HG03342 (cell line): Measurements from ENCODE around the gene ZNF717.
"Not testable (repeated sequence)": the region's sequence is repeated elsewhere in the genome, so short reads cannot be mapped to it uniquely, and the experiment has no call there.

Experiments
- ATAC-seq: cut with Tn5 transposase; IDR thresholded peaks from one replicate; pipeline ENCODE4 v1.9.1; 2021; ENCODE audit warnings: mild to moderate bottlenecking, moderate library complexity; ENCODE audit not compliant: unreplicated experiment

Gene ZNF717

DNA sequence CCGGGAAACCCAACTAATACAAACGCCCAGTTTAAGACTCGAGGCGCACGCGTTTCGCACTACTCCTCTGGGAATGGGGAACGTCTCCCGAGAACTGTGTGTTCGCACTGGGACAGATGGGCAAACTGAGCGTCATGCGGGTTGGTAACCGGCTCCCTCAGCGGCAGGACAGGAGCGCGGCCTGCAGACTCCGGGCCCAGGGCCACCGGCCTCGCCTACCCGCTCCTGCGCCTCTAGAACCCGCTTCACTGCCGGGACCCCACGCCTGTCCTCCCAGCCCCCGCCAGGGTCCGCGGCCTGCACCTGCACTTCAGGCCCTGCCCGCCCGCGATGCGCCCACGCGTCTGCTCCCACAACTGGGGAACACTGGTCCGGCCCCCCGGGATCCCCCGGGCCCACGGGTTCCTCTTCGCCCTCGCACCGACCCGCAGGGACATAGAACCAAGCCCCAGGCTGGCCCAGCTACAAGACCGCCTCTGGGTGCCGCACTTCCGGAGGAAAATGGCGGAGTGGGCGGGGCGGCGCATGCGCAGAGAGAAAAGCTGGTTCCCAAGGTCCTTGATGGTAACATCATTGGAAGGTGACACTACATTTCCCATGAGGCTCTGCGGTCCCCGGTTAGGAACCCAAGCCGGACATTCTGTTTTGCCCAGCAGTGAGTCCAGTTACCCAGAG, at the start of gene ZNF717:
TSS of gene ZNF717 (minus strand) at position 469 of the 675 bp plus-strand sequence. CDS start 2,187 bp downstream, outside the sequence.
- peak; percentile 49 for ATAC-seq

DNA sequence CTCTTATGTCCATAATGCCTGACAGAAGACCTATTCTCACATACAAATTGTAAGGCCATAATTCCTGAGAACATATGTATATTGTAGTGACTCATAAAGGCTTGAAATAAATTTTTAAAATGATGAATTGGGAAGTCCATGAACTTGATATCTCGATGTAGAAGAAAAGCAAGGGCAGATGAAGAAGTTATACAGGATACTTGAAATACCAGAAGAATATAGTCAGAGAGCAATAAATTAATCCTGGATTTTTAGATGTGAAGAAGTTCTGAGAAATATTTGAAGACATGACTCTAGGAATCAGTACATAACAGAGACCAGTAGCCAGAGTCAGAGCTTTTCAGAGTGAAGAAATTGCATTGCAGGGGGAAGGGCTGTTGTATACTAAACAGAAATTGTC, 45.7 kb upstream of the ZNF717 start:
- not testable (repeated sequence) for ATAC-seq

DNA sequence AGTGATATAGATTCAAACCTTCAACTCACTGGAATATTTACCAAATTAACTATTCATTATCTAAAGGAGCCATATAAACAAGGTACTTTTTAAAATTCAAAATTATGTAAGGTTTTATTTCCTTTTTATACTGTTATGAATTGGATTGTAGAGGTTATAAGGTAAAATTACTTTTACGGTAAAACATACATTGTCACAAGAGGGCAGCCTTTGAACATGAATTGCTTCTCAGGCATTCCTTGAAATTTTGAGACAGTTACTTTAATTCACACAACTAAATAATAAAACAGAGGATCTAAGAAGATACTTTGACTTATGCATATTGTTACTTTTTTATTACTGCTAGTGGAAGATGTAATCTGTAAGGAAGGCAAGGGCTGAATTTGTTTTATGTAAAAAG, 32.7 kb upstream of the ZNF717 start:
- not testable (repeated sequence) for ATAC-seq

DNA sequence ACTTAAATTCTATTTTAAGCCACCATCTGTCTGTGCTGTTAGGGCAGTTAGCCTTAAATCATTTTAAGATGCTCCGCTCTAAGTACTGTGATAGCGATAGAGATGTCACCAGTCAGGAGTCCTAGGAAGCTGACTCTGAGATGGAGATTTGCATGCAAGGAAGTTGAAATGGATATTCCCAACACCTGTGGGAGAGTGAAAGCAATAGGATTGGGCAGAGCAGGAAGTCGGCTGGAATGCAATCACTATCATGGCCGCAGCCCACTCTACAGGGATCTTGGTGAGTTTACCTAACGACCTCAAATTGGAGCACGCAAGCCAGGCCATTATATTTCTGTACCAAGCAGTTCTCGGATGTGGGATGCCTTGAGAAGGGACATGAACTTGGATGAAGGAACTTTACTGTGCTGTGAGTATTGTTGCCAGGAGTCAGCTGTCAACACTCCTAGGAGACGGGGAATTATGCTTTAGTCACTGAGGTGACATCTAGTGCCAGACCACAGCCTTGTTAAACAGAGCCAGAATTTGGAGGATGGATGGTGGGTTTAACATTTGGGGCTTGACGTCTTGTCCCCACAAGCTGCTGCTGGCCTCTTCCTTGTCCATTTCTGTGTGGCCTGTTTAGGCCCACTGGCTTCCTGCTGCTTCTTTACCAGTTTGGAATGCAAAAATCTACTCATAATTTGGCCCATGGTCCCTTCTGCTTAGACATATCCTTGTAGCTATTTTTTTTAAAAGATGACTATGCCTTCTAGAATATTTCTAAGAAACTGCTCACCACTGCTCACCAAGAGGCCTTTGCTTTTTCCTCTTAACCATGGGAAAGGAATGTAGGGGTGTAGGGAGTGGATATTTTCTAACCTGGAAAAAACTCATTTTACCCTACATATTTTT, 31.2 kb upstream of the ZNF717 start:
- not testable (repeated sequence) for ATAC-seq

DNA sequence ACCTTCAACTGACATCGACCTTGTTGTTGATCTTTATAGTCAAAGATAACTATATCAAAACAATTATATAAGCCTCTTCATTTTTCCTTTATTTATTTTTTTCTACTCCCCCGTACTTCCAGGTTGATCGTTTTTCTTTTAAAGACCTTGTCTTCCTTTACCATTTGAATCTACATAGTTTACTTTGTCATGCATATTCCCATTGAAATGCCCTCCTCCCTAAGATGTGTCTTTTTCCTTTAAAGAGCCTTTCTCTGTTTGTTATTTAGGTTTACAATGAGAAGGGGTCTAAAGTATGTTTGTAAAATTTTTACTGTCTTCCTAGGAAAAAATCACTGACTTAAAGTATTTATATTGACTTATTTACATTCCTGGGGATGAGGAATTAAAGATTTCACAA, 29.4 kb upstream of the ZNF717 start:
- no peak for ATAC-seq

DNA sequence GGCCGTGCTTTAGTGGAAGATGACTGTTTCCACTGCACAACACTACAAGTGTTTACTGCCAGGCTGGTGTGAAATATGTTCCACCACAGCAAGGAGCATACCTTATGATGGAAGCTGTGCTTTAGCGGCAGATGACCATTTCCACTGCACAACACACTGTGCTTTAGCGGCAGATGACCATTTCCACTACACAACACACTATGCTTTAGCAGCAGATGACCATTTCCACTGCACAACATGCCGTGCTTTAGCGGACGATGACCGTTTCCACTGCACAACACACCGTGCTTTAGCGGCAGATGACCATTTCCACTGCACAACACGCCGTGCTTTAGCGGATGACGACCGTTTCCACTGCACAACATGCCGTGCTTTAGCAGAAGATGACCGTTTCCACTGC, 2.8 kb downstream of the ZNF717 start:
- ATAC-seq, result no peak

DNA sequence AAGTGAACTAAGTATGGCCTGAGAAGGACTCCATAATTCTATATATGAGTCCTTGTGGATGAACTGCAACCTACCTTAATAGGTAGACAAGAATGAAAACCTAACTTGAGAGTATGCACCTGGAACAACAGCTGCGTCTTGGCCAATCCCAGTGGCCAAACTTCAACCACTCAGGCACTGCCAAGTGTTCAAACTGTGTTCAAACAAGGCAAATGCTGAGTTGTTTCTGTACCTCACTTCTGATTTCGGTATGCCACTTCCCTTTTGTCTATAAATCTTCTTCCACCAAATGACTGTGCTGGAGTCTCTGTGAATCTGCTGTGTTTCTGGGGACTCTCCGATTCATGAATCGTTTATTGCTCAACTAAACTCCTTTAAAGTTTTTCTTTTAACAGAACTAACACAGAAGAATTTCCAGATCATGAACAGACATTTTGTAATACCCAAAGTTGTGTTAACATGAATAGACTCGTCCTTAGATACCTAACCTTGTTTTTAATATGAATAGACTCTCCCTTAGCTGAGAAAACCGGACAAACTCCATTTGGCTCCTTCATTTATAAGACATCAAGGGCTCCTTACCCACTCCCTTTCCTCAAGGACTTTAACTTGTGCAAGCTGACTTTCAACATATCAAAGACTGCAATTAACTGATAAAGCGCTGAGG, 4.1 kb downstream of the ZNF717 start:
- no peak for ATAC-seq

DNA sequence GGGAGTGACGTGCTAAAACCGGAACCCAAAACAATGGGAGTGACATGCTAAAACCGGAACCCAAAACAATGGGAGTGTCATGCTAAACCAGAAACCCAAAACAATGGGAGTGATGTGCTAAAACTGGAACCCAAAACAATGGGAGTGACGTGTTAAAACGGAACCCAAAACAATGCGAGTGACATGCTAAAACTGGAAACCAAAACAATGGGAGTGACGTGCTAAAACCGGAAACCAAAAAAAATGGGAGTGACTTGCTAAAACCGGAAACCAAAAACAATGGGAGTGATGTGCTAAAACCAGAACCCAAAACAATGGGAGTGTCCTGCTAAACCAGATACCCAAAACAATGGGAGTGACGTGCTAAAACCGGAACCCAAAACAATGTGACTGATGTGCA, 7.6 kb downstream of the ZNF717 start:
- not testable (repeated sequence) for ATAC-seq

DNA sequence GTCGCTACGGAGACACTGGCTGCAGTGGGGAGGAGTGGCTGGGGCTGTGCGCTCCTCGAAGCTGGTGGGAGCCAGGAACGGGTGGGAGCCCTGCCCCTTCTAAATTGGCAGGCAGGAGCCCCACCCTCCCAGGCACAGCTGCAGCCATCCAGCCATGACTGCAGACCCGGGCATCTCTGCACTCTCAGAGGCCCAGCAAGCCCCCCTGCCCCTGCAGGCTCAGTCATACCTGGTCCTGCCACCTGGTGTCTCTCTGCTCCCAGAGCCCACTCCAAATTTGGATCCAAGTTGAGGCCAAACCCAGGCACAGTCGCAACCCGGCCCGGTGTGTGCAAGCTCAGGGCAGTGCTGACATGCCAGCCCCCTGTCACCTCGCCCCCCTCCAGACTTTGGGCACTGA, 13.7 kb downstream of the ZNF717 start:
- ATAC-seq, result not testable (repeated sequence)

DNA sequence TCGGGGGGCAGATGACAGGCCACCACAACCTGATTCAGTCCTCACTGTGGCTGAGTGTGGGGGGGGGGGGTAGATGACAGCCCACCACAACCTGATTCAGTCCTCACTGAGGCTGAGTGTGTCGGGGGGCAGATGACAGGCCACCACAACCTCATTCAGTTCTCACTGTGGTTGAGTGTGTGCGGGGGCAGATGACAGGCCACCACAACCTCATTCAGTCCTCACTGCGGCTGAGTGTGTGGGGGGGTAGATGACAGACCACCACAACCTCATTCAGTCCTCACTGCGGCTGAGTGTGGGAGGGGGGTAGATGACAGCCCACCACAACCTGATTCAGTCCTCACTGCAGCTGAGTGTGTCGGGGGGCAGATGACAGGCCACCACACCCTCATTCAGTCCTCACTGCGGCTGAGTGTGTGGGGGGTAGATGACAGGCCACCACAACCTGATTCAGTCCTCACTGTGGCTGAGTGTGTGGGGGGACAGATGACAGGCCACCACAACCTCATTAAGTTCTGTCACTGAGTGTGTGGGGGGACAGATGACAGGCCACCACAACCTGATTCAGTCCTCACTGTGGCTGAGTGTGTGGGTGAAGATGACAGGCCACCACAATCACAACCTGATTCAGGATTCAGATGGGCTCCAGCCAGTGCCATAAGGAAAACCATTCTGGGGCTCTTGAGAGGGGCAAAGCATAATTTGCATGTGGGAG, 16.9 kb downstream of the ZNF717 start:
- no peak for ATAC-seq

DNA sequence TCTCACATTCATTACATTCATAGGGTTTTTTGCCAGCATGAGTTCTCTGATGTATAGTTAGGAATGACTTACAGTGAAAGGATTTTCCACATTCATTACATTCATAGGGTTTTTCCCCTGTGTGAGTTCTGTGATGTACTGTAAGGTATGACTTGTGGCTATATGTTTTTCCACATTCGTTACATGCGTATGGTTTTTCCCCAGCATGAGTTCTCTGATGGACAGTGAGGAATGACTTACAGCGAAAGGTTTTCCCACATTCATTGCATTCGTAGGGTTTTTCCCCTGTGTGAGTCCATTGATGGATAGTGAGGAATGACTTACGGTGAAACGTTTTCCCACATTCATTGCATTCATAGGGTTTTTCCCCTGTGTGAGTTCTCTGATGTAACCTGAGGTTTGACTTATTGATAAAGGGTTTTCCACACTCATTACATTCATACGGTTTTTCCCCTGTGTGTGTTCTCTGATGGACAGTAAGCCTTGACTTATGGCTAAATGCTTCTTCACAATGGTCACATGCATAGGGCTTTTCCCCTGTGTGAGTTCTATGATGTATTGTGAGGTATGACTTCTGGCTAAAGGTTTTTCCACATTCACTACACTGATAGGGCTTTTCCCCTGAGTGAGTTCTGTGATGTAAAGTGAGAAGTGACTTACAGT, 47.4 kb downstream of the ZNF717 start:
- ATAC-seq, result no peak

DNA sequence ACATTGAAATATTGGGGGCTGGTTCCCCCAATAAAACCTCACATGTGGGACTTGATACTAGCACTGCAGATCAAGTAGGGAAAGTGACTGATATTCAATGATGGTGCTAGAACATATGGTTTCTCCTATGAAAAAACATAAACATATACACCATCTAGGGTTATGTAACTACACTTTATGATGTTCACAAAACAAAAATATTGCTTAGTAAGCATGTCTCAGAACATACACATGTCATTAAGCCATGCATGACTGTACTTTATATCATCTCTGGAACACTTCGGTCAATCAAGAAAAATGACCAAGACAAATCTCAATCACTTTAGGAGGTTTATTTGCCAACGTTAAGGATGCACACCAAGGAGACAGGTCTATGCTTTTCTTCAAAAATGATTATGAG, 57.4 kb downstream of the ZNF717 start:
- ATAC-seq, result no peak

DNA sequence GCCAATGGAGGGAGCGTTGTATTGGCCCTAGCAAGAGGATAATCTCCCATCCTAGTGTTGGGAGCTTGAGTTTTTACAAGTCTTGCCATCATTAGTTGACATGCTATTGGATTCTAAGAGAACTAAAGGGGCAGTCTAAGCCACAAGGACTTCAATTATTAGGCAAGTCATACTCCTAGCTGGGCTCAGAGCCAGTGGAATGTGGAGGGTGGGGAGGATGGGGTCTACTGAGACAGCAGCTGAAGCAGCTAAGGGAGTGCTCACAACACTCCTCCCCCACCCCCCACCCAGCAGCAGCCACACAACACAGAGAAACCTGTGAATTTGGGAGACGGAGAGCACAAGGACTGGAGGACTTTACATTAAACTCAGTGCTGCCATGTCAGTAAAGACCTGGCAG, 93.3 kb downstream of the ZNF717 start:
- ATAC-seq, result no peak

DNA sequence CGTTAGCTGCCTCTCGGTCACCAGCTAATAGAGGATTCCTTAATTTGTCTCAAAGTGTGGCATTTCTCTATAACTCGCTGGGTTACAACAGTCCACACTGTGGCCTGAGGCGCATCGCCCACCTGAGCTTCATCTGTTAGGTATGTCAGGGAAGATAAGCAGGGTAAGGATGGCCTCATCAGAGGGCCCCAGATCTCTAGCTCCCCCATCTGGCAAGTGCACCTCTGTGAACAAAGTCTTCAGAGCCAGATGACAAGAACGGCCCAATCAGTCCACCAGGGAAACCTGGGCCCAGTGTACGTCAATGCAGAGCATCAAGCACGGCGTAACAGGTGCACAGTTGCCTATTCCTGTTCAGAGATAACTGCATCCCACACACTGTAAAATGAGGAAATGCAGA, 98.0 kb downstream of the ZNF717 start:
- ATAC-seq, result no peak
